ENCODE data around the gene ZNF668. TPM values are rescaled to one million over a fixed set of nuclear protein-coding genes. Genes with fewer than 3 reads are reported as not detected.

ZNF668 gene
- polyA plus RNA-seq, 1 of the 3 experiments (the other 2 are of a cell fraction): 13.6 TPM

DNA sequence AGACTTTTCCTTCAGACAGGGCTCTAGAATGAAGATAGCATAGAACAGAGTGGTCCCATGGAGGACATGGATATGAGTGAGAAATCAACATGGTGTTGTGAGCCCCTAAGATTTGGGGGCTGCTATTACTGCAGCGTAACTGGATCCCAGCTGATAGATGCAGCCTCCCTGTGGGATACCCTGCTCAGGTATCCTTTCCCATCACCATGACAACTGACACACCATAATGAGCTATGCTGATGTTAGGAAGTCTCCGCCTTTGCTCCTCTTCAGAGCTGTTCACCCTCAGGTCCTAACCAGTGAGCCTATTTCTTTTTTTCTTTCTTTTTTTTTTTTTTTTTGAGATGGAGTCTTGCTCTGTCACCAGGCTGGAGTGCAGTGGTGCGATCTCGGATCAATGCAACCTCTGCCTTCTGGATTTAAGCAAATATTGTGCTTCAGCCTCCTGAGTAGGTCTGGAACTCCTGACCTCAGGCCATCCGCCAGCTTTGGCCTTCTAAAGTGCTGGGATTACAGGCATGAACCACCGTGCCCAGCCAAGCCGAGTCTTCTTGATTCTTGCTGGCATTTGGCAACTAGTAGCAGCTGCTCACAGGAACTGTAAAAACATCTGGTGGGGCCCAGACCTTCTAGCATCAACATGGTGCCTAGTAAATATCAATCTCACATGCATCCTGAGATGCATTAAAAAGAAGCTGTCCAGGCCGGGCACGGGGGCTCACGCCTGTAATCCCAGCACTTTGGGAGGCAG, 23.6 kb downstream of the ZNF668 start (continued):
- no peak for TF ChIP-seq IRF3 (IDR thresholded peaks at IDR 0.05; ENCODE audit: low read depth, low read length)

- Histone ChIP-seq H3K27me3 (ENCODE audit: insufficient read depth) (no peaks in the 10 kb centered on the region), H3K9me3 (no peaks in the 10 kb centered on the region), H3K9me2 (no peaks in the 10 kb centered on the region), H3F3A (replicated peaks; ENCODE audit: insufficient read depth) (peaks cover 4% of the 10 kb centered on the region), H2AFZ (ENCODE audit: low read depth) (no peak overlapping the region), H3K4me1 (ENCODE audit: control insufficient read depth in 1 of 2, insufficient read depth in 2 of 2, low read depth in 1 of 2, low read length in 1 of 2) (no peaks in the 10 kb centered on the region), H3K36me3 (replicated peaks in 1 of 2; ENCODE audit: control insufficient read depth in 1 of 2, insufficient read depth in 2 of 2, low read length in 1 of 2) (peaks cover 16 to 20% of the 10 kb centered on the region in 2 experiments), H3K79me2 (ENCODE audit: insufficient read depth) (no peaks in the 10 kb centered on the region), H3K27ac (ENCODE audit: low read depth in 2 of 2, low read length in 1 of 2) (no peak overlapping the region), H3K4me2 (no peak overlapping the region), H3K4me3 (ENCODE audit: low read depth in 2 of 2, low read length in 1 of 2) (no peak overlapping the region), H3K9ac (no peak overlapping the region), H4K20me1 (ENCODE audit: insufficient read depth) (no peaks in the 10 kb centered on the region)
- DNase-seq: no peak
- ChIA-PET CTCF (interaction anchor here (0.6 to 1.2 kb wide), 2 partner anchors 11 to 59 kb away, joined by 3 to 4 read pairs; partner anchors contain the start of genes HSD3B7 and STX4), POLR2A (interaction anchor here (1.1 kb wide), 1 partner anchor 25 kb away, joined by 3 read pairs; no protein-coding TSS in a partner anchor)
- 93% methylated on average over 4 of the region's 4 CpGs for WGBS (ENCODE audit: low lambda C conversion rate)
- TF ChIP-seq NRF1 (IDR thresholded peaks at IDR 0.05; ENCODE audit: low read depth, low read length) (no peak), EP300 (IDR thresholded peaks at IDR 0.05; ENCODE audit: borderline replicate concordance in 1 of 2, low read depth in 1 of 2, low read length in 1 of 2) (no peak), RCOR1 (IDR thresholded peaks at IDR 0.05; ENCODE audit: low read length) (no peak), IRF3 (IDR thresholded peaks at IDR 0.05; ENCODE audit: low read depth, low read length) (no peak), TEAD4 (IDR thresholded peaks at IDR 0.05; ENCODE audit: borderline replicate concordance, insufficient read depth) (no peak), SMC3 (IDR thresholded peaks at IDR 0.05; ENCODE audit: low read depth, low read length) (no peak), TAF1 (IDR thresholded peaks at IDR 0.05; ENCODE audit: borderline replicate concordance, low read depth, low read length) (no peak), CTCF (IDR thresholded peaks at IDR 0.05) (no peak), SIN3A (IDR thresholded peaks at IDR 0.05; ENCODE audit: borderline replicate concordance, low read depth, low read length) (no peak), JUND (IDR thresholded peaks at IDR 0.05) (no peak), MXI1 (IDR thresholded peaks at IDR 0.05; ENCODE audit: low read depth, low read length) (no peak), RAD21 (IDR thresholded peaks at IDR 0.05; ENCODE audit: low read length) (no peak), TCF12 (IDR thresholded peaks at IDR 0.05) (no peak)
- TF ChIP-seq, protein P1, sequence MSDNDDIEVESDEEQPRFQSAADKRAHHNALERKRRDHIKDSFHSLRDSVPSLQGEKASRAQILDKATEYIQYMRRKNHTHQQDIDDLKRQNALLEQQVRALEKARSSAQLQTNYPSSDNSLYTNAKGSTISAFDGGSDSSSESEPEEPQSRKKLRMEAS (IDR thresholded peaks at IDR 0.05; ENCODE audit: low read depth): no peak
- TF ChIP-seq, protein P2, sequence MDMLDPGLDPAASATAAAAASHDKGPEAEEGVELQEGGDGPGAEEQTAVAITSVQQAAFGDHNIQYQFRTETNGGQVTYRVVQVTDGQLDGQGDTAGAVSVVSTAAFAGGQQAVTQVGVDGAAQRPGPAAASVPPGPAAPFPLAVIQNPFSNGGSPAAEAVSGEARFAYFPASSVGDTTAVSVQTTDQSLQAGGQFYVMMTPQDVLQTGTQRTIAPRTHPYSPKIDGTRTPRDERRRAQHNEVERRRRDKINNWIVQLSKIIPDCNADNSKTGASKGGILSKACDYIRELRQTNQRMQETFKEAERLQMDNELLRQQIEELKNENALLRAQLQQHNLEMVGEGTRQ (IDR thresholded peaks at IDR 0.05; ENCODE audit: borderline replicate concordance, low read depth, low read length): no peak
- TF ChIP-seq, protein P3, sequence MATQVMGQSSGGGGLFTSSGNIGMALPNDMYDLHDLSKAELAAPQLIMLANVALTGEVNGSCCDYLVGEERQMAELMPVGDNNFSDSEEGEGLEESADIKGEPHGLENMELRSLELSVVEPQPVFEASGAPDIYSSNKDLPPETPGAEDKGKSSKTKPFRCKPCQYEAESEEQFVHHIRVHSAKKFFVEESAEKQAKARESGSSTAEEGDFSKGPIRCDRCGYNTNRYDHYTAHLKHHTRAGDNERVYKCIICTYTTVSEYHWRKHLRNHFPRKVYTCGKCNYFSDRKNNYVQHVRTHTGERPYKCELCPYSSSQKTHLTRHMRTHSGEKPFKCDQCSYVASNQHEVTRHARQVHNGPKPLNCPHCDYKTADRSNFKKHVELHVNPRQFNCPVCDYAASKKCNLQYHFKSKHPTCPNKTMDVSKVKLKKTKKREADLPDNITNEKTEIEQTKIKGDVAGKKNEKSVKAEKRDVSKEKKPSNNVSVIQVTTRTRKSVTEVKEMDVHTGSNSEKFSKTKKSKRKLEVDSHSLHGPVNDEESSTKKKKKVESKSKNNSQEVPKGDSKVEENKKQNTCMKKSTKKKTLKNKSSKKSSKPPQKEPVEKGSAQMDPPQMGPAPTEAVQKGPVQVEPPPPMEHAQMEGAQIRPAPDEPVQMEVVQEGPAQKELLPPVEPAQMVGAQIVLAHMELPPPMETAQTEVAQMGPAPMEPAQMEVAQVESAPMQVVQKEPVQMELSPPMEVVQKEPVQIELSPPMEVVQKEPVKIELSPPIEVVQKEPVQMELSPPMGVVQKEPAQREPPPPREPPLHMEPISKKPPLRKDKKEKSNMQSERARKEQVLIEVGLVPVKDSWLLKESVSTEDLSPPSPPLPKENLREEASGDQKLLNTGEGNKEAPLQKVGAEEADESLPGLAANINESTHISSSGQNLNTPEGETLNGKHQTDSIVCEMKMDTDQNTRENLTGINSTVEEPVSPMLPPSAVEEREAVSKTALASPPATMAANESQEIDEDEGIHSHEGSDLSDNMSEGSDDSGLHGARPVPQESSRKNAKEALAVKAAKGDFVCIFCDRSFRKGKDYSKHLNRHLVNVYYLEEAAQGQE (IDR thresholded peaks at IDR 0.05; ENCODE audit: low read depth, low read length): no peak
- TF ChIP-seq, protein P4, sequence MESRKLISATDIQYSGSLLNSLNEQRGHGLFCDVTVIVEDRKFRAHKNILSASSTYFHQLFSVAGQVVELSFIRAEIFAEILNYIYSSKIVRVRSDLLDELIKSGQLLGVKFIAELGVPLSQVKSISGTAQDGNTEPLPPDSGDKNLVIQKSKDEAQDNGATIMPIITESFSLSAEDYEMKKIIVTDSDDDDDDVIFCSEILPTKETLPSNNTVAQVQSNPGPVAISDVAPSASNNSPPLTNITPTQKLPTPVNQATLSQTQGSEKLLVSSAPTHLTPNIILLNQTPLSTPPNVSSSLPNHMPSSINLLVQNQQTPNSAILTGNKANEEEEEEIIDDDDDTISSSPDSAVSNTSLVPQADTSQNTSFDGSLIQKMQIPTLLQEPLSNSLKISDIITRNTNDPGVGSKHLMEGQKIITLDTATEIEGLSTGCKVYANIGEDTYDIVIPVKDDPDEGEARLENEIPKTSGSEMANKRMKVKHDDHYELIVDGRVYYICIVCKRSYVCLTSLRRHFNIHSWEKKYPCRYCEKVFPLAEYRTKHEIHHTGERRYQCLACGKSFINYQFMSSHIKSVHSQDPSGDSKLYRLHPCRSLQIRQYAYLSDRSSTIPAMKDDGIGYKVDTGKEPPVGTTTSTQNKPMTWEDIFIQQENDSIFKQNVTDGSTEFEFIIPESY (IDR thresholded peaks at IDR 0.05; ENCODE audit: borderline replicate concordance, low read depth): no peak
Measured at GRCh38 chr16:31043898-31044481, 30.1 kb downstream of the ZNF668 start.

Data from SK-N-SH (cell line).